Mesenchymal stem cell (in vitro differentiated cells and primary cell): ENCODE measurements around the gene FNDC5.

Experiments
- DNase-seq: peaks from one replicate; pipeline ENCODE4 v3.0.0-alpha.2; 2013
- H2AFZ ChIP-seq: one replicate; pipeline ENCODE4 v1.6.1; 2013; ENCODE audit warnings: low read depth, mild to moderate bottlenecking, control low read depth, inconsistent platforms, low read length, moderate library complexity
- H2AK5ac ChIP-seq: 2 replicates; pipeline ENCODE4 v1.6.1; 2013; ENCODE audit warnings: low read length, moderate library complexity, mild to moderate bottlenecking, inconsistent platforms; ENCODE audit not compliant: severe bottlenecking
- H2BK120ac ChIP-seq: one replicate; pipeline ENCODE4 v1.6.1; 2013; ENCODE audit warnings: low read depth, mild to moderate bottlenecking, inconsistent platforms, low read length, moderate library complexity
- H2BK12ac ChIP-seq, 2 experiments: one replicate each; pipeline ENCODE4 v1.6.1; 2013; ENCODE audit warnings: inconsistent platforms in 2 of 2, low read length in 2 of 2, mild to moderate bottlenecking in 2 of 2, moderate library complexity in 2 of 2, control low read depth in 1 of 2
- H2BK15ac ChIP-seq: one replicate; pipeline ENCODE4 v1.6.1; 2013; ENCODE audit warnings: mild to moderate bottlenecking, low read depth, inconsistent platforms; ENCODE audit not compliant: poor library complexity, severe bottlenecking
- H2BK5ac ChIP-seq: 2 replicates; pipeline ENCODE4 v1.6.1; 2013; ENCODE audit warnings: low read depth, mild to moderate bottlenecking, low read length, control low read depth, inconsistent platforms; ENCODE audit not compliant: poor library complexity, severe bottlenecking
- H3K14ac ChIP-seq, 2 experiments: one replicate each; pipeline ENCODE4 v1.6.1; 2013; ENCODE audit warnings: inconsistent platforms in 2 of 2, low read length in 2 of 2, control low read depth in 1 of 2, mild to moderate bottlenecking in 1 of 2, moderate library complexity in 1 of 2
- H3K18ac ChIP-seq, 2 experiments: one replicate each; pipeline ENCODE4 v1.6.1; 2013; ENCODE audit warnings: inconsistent platforms in 2 of 2, low read length in 2 of 2, control low read depth in 1 of 2, low read depth in 1 of 2, mild to moderate bottlenecking in 1 of 2
- H3K23ac ChIP-seq, 2 experiments: one replicate each; pipeline ENCODE4 v1.6.1; 2013; ENCODE audit warnings: inconsistent platforms in 2 of 2, low read length in 2 of 2, mild to moderate bottlenecking in 2 of 2, moderate library complexity in 2 of 2, control low read depth in 1 of 2
- H3K27ac ChIP-seq: 2 replicates; pipeline ENCODE4 v1.5.1; 2013; ENCODE audit warnings: mild to moderate bottlenecking, moderate library complexity, low read length, control low read depth, inconsistent platforms; ENCODE audit not compliant: poor library complexity, severe bottlenecking
- H3K27me3 ChIP-seq, 2 experiments: 2 replicates each; pipeline versions ENCODE4 v1.6.1 to v1.7.0; 2013; ENCODE audit warnings: low read length in 2 of 2, mild to moderate bottlenecking in 2 of 2, moderate library complexity in 2 of 2, control low read depth in 1 of 2, inconsistent platforms in 1 of 2; ENCODE audit not compliant: control insufficient read depth in 1 of 2, insufficient read depth in 1 of 2
- H3K36me3 ChIP-seq, 2 experiments: 2 replicates each; pipeline versions ENCODE4 v1.6.1 to v1.7.0; 2013; ENCODE audit warnings: low read length in 2 of 2, control low read depth in 1 of 2, inconsistent platforms in 1 of 2, low read depth in 1 of 2, mild to moderate bottlenecking in 1 of 2; ENCODE audit not compliant: insufficient read depth in 2 of 2, control insufficient read depth in 1 of 2
- H3K4ac ChIP-seq, 2 experiments: one replicate each; pipeline ENCODE4 v1.6.1; 2013; ENCODE audit warnings: inconsistent platforms in 2 of 2, low read length in 2 of 2, mild to moderate bottlenecking in 2 of 2, moderate library complexity in 2 of 2, control low read depth in 1 of 2, low read depth in 1 of 2
- H3K4me1 ChIP-seq: 2 replicates; pipeline ENCODE4 v1.6.1; 2013; ENCODE audit warnings: low read depth, low read length, control low read depth; ENCODE audit not compliant: control insufficient read depth, insufficient read depth
- H3K4me2 ChIP-seq: 2 replicates; pipeline ENCODE4 v1.6.1; 2013; ENCODE audit warnings: low read length, mild to moderate bottlenecking, inconsistent platforms; ENCODE audit not compliant: poor library complexity, severe bottlenecking
- H3K4me3 ChIP-seq, 2 experiments: 2 replicates each; pipeline versions ENCODE4 v1.5.1 to v1.7.0; 2013; ENCODE audit warnings: low read length in 2 of 2, mild to moderate bottlenecking in 2 of 2, control low read depth in 1 of 2, low read depth in 1 of 2; ENCODE audit not compliant: insufficient read depth in 1 of 2
- H3K79me1 ChIP-seq: replicated peaks from 2 replicates; pipeline ENCODE4 v1.6.1; 2013; ENCODE audit warnings: mild to moderate bottlenecking, control low read depth, low read length, inconsistent platforms; ENCODE audit not compliant: poor library complexity, severe bottlenecking
- H3K9ac ChIP-seq: 2 replicates; pipeline ENCODE4 v1.7.0; 2013; ENCODE audit warnings: mild to moderate bottlenecking, low read length, moderate library complexity
- H3K9me3 ChIP-seq: 2 replicates; pipeline ENCODE4 v1.7.0; 2013; ENCODE audit warnings: mild to moderate bottlenecking, low read length; ENCODE audit not compliant: control insufficient read depth
- H4K8ac ChIP-seq: one replicate; pipeline ENCODE4 v1.6.1; 2013; ENCODE audit warnings: inconsistent platforms, mild to moderate bottlenecking, low read length, moderate library complexity
- H4K91ac ChIP-seq: one replicate; pipeline ENCODE4 v1.6.1; 2013; ENCODE audit warnings: mild to moderate bottlenecking, low read length, inconsistent platforms
- WGBS: methylation state at CpG from one replicate; pipeline ENCODE4 v1.1.7; 2013; ENCODE audit warnings: mixed read lengths; 5-methylcytosine and 5-hydroxymethylcytosine counted together

FNDC5 gene

DNA sequence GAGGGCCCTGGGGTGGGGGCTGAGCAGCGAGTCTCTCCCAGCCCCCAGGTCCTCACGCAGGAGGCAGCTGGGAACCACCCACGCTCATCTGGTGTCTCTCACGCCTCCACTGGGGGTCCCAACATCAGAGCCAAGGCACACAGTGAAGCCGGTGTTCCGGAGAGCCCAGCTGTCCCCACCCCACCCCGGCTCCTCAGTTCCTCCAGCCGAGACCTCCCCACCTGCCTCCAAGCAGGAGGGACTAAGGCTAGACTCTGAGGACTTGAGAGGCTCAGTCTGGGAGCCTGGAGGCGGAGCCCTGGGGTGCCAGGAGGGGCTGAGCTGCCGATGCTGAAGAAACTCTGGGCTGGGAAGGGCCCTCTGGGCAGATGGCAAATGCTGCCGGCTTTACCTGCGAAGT lies 14.0 kb upstream of the FNDC5 start:
- Histone ChIP-seq H3K23ac (no peak overlapping the region), H3K79me1 (no peaks in the 10 kb centered on the region), H2BK5ac (no peak overlapping the region), H4K91ac (no peak overlapping the region), H2AFZ (no peak overlapping the region), H3K9me3 (no peaks in the 10 kb centered on the region), H2BK15ac (no peak overlapping the region), H3K36me3 (no peaks in the 10 kb centered on the region), H4K8ac (no peak overlapping the region), H3K9ac (no peak overlapping the region), H3K4ac (no peak overlapping the region), H2BK12ac (no peak overlapping the region), H3K14ac (no peak overlapping the region), H3K18ac (no peak overlapping the region), H3K27ac (no peak overlapping the region), H3K4me2 (no peak overlapping the region), H3K4me3 (no peak overlapping the region), H2AK5ac (no peak overlapping the region), H3K27me3 (peaks cover 54 to 78% of the 10 kb centered on the region in 2 experiments), H2BK120ac (no peak overlapping the region), H3K4me1 (peaks cover 7% of the 10 kb centered on the region)
- DNase-seq, result no peak
- WGBS, result 66% methylated on average over 11 of the region's 12 CpGs

DNA sequence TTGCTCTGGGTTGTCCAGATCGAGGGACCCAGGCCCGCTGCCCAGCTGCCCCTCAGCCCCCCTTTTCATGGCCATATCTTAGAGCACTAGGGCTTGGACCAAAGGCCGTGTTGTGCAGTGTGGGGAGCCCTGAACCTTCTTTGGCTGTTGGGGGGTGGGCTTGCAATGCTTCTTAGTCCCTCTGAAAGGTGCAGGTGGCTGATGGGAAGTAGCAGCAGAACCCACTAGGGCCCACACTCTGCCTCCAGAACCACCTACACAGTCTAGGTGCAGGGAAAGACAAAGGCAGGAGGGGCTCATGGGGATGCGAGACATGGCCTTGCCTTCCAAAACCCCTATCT lies 13.3 kb upstream of the FNDC5 start:
- no peaks in the 10 kb centered on the region for H3K9me3 ChIP-seq
- no peak overlapping the region for H2AFZ ChIP-seq
- peaks cover 52 to 75% of the 10 kb centered on the region in 2 experiments for H3K27me3 ChIP-seq
- no peak overlapping the region for H2BK120ac ChIP-seq
- no peak overlapping the region for H3K18ac ChIP-seq
- no peak overlapping the region for H2BK5ac ChIP-seq
- H3K4me3 ChIP-seq, result no peak overlapping the region
- H3K4me1 ChIP-seq, result peaks cover 7% of the 10 kb centered on the region
- no peak overlapping the region for H3K23ac ChIP-seq
- H3K79me1 ChIP-seq, result no peaks in the 10 kb centered on the region
- no peak overlapping the region for H3K14ac ChIP-seq
- no peak overlapping the region for H4K91ac ChIP-seq
- no peak for DNase-seq
- 86% methylated on average over 1 of the region's 4 CpGs for WGBS
- H3K27ac ChIP-seq, result no peak overlapping the region
- no peak overlapping the region for H3K9ac ChIP-seq
- no peak overlapping the region for H2BK15ac ChIP-seq
- no peak overlapping the region for H4K8ac ChIP-seq
- no peak overlapping the region for H3K4me2 ChIP-seq
- no peak overlapping the region for H2AK5ac ChIP-seq
- H2BK12ac ChIP-seq, result no peak overlapping the region
- H3K36me3 ChIP-seq, result no peaks in the 10 kb centered on the region
- no peak overlapping the region for H3K4ac ChIP-seq

DNA sequence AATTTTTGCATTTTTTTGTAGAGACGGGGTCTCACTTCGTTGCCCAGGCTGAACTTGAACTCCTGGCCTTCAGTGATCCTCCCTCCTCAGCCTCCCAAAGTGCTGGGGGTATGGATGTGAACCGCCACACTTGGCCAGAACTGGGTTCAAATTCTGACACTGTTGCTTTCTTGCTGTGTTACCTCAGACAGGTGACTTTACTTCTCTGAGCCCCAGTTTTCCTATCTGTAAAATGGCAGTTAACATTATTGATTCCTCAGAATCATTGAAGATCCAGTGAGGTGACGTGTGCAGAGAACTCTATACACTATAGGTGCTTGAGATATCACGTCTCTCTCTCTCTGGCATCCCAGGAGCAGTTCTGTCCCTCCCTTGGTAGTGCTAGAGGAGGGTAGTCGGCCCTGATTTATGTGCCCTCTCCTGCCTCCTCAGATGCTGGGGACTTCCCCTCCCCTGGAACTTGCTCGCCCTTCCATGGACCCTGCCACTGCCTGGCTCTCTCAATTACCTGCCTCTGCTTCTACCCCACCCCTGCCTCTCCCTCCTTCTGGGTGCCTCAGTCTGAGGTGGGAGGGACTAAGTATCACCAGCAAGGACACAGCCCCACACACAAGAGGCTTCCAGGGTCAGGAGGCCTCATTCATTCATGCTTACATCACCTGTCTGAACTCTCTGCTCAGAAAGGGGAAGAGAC lies 12.8 kb upstream of the FNDC5 start:
- Histone ChIP-seq H3K23ac (no peak overlapping the region), H2AFZ (no peak overlapping the region), H2BK12ac (no peak overlapping the region), H2BK120ac (no peak overlapping the region), H3K9ac (no peak overlapping the region), H3K27me3 (peaks cover 50 to 74% of the 10 kb centered on the region in 2 experiments), H3K4ac (no peak overlapping the region), H2BK15ac (no peak overlapping the region), H4K8ac (no peak overlapping the region), H3K27ac (no peak overlapping the region), H3K4me3 (no peak overlapping the region), H2AK5ac (no peak overlapping the region), H3K9me3 (no peaks in the 10 kb centered on the region), H4K91ac (no peak overlapping the region), H2BK5ac (no peak overlapping the region), H3K79me1 (no peaks in the 10 kb centered on the region), H3K36me3 (no peaks in the 10 kb centered on the region), H3K18ac (no peak overlapping the region), H3K4me1 (peaks cover 7% of the 10 kb centered on the region), H3K4me2 (no peak overlapping the region), H3K14ac (no peak overlapping the region)
- no peak for DNase-seq
- 75% methylated on average over 7 of the region's 7 CpGs for WGBS

DNA sequence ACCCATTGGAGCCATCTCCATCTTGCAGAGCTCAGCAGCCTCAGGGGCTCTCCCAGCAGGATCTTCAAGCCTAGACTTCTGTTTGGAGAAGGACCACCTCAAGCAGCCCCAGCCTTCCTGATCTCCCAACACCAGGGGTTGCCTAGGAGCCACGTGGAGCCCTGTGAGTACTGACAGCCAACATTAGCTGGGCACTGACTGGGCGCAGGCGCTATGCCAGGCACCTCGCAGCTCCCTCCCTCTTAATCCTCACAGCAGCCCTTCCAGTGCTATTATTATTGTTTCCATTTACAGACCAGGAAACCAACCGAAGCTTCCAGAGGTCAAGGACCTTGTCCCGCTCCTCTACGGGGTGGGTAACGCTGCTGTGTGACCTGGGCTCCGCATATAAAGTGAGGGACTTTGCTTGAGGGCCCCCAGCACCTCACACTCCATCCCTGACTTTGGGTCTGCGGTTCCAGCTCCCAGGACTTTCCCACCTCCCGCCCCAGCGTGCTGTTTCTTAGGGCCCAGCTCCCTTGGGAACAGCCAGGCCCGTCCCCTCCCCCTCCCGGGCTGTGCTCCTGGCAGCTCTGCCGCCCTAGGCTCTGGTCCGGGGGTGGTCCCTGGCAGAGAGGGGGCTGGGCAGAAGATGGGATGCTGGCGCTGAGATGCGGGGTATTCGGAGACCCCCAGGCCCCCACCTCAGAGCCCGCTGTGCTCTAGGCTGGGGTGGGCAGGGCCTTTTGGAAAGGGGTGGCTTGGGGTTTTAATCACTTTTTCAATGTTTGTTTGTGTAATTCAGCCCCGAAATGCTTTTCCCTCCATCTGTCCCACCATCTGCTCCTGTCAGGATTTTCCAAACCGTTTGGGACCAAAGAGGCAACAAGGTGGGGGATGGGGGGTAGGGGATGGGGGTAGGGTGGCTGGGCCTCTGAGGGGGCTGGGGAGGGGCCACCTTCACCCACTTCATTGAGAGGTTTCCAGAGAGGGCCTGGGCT lies 11.4 kb upstream of the FNDC5 start:
- H2AK5ac ChIP-seq, result no peak overlapping the region
- H3K4ac ChIP-seq, result no peak overlapping the region
- peaks cover 39 to 73% of the 10 kb centered on the region in 2 experiments for H3K27me3 ChIP-seq
- H4K91ac ChIP-seq, result no peak overlapping the region
- H3K14ac ChIP-seq, result no peak overlapping the region
- H3K9me3 ChIP-seq, result no peaks in the 10 kb centered on the region
- H3K4me1 ChIP-seq, result peaks cover 11% of the 10 kb centered on the region
- H3K18ac ChIP-seq, result no peak overlapping the region
- H2BK5ac ChIP-seq, result no peak overlapping the region
- H2BK12ac ChIP-seq, result no peak overlapping the region
- H3K4me3 ChIP-seq, result no peak overlapping the region
- H3K4me2 ChIP-seq, result no peak overlapping the region
- H3K79me1 ChIP-seq, result no peaks in the 10 kb centered on the region
- H3K36me3 ChIP-seq, result no peaks in the 10 kb centered on the region
- no peak overlapping the region for H2AFZ ChIP-seq
- 69% methylated on average over 19 of the region's 22 CpGs for WGBS
- H3K27ac ChIP-seq, result no peak overlapping the region
- H2BK15ac ChIP-seq, result no peak overlapping the region
- no peak for DNase-seq
- no peak overlapping the region for H3K9ac ChIP-seq
- H3K23ac ChIP-seq, result no peak overlapping the region
- H2BK120ac ChIP-seq, result no peak overlapping the region
- no peak overlapping the region for H4K8ac ChIP-seq
